Lower leg skin (tissue), 3 donors: ENCODE measurements around the gene FRRS1.

Source experiments
- CTCF ChIP-seq, 3 donors: fragments of 450-650 bp; IDR thresholded peaks; one replicate each; pipeline ENCODE4 v1.5.1; 2016; ENCODE audit warnings: antibody characterized with exemption in 3 of 3, mild to moderate bottlenecking in 3 of 3, moderate library complexity in 2 of 3
- POLR2A ChIP-seq, 2 donors: fragments of 450-650 bp; IDR thresholded peaks; one replicate each; pipeline ENCODE4 v1.6.1; 2016 to 2017; ENCODE audit warnings: antibody characterized with exemption in 2 of 2, mild to moderate bottlenecking in 1 of 2, moderate library complexity in 1 of 2

GRCh38 chr1:99754697-99755096 lies 11.7 kb downstream of the FRRS1 start:
- TF ChIP-seq CTCF (IDR thresholded peaks at IDR 0.05) (no peak), POLR2A (IDR thresholded peaks at IDR 0.05) (no peak)
